ENCODE data around the gene PTGDR2.
A peak's percentile ranks its signal among the peaks of the same experiment; 100 is the strongest.

Gene PTGDR2

DNA sequence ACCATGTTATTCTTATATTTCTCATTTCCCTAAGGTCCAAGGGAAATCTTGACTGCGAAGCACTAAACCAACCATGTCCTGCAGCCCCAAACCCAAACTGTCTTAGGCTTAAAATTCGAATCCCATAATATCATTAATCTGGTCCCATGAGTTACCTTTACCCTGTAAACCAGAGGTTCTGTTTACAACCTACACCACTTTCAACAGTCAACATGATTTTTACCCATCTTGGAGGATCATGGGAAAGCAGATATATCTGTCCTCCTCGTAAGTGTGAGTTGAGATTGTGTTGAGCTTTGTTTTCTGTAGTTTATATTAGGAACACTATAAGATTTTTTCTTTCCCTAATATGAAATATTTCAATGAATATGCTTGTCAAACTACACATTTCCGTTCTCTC, 44.2 kb upstream of the PTGDR2 start:
- peaks cover 24% of the 10 kb centered on the region for H4K20me1 ChIP-seq (ENCODE audit: insufficient read depth, low read length)
- TF ChIP-seq, protein P1, sequence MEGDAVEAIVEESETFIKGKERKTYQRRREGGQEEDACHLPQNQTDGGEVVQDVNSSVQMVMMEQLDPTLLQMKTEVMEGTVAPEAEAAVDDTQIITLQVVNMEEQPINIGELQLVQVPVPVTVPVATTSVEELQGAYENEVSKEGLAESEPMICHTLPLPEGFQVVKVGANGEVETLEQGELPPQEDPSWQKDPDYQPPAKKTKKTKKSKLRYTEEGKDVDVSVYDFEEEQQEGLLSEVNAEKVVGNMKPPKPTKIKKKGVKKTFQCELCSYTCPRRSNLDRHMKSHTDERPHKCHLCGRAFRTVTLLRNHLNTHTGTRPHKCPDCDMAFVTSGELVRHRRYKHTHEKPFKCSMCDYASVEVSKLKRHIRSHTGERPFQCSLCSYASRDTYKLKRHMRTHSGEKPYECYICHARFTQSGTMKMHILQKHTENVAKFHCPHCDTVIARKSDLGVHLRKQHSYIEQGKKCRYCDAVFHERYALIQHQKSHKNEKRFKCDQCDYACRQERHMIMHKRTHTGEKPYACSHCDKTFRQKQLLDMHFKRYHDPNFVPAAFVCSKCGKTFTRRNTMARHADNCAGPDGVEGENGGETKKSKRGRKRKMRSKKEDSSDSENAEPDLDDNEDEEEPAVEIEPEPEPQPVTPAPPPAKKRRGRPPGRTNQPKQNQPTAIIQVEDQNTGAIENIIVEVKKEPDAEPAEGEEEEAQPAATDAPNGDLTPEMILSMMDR (IDR thresholded peaks at IDR 0.05; ENCODE audit: low read depth, low read length): no peak
- TF ChIP-seq EZH2phosphoT487 (IDR thresholded peaks at IDR 0.05; ENCODE audit: low read depth): no peak
- H3K4me2 ChIP-seq (ENCODE audit: low read length): no peak overlapping the region
- peaks cover 37% of the 10 kb centered on the region for H3K79me2 ChIP-seq (ENCODE audit: low read length)
- no peaks in the 10 kb centered on the region for H3K27me3 ChIP-seq (ENCODE audit: low read depth, low read length)
- H3K9ac ChIP-seq (ENCODE audit: low read length): no peak overlapping the region
- no peaks in the 10 kb centered on the region for H3K9me3 ChIP-seq (ENCODE audit: insufficient read depth, low read length)
- peaks cover 6% of the 10 kb centered on the region for H3K4me1 ChIP-seq (ENCODE audit: low read length)
- no peak overlapping the region for H3K4me3 ChIP-seq (ENCODE audit: low read length)
- peaks cover 91% of the 10 kb centered on the region for H3K36me3 ChIP-seq (replicated peaks; ENCODE audit: low read depth, low read length)
- H3K27ac ChIP-seq (ENCODE audit: low read length): no peak overlapping the region
- no peak overlapping the region for H2AFZ ChIP-seq (ENCODE audit: low read depth, low read length)

DNA sequence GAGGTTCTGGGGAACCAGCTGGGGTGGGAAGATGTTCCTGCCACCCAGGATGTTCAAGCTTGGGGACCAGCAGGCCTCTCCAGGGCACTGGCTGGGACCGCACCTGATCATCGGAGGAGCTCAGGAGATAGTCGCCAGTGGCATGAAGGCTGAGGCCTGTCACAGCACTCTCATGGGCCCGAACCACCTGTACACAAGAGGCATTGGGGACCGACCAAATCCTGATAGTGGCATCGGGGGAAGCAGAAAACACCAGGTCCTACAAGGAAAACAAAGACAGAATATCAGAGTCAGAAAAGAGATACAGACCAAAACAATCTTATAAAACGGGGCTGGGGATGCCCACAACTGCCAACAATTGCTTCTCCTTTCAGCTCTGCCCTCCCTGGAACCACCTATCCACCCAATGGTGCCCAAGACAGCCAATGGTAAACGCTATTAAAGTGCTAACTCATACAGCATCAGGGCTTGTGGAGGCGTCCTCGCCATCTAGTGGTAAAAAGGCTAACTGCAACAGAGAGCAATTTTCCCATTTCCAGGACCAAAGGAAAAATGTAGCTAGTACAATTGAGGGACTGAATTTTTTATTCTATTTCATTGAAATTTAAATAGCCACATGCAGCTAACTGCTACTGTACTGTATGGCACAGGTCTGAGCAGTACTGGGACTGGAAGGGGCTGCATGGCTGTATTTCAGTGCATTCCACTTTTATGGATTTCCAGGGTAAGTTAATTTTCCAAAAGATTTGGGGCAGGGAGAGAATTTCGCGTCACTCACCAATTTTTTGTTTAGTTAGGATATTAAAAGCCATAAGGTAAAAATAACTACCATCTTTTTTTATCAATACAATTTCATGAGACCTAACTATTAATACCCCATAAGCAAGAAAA, 43.5 kb upstream of the PTGDR2 start:
- H3K4me3 ChIP-seq (ENCODE audit: low read length): no peak overlapping the region
- no peak overlapping the region for H3K9ac ChIP-seq (ENCODE audit: low read length)
- H3K27me3 ChIP-seq (ENCODE audit: low read depth, low read length): no peaks in the 10 kb centered on the region
- H3K27ac ChIP-seq (ENCODE audit: low read length): no peak overlapping the region
- H3K36me3 ChIP-seq (replicated peaks; ENCODE audit: low read depth, low read length): peaks cover 90% of the 10 kb centered on the region
- peaks cover 17% of the 10 kb centered on the region for H4K20me1 ChIP-seq (ENCODE audit: insufficient read depth, low read length)
- TF ChIP-seq, protein P1 (IDR thresholded peaks at IDR 0.05; ENCODE audit: low read depth, low read length): peak; percentile 99
- TF ChIP-seq EZH2phosphoT487 (IDR thresholded peaks at IDR 0.05; ENCODE audit: low read depth): no peak
- H3K9me3 ChIP-seq (ENCODE audit: insufficient read depth, low read length): no peaks in the 10 kb centered on the region
- no peaks in the 10 kb centered on the region for H3K4me1 ChIP-seq (ENCODE audit: low read length)
- peaks cover 30% of the 10 kb centered on the region for H3K79me2 ChIP-seq (ENCODE audit: low read length)
- no peak overlapping the region for H3K4me2 ChIP-seq (ENCODE audit: low read length)
- no peak overlapping the region for H2AFZ ChIP-seq (ENCODE audit: low read depth, low read length)

DNA sequence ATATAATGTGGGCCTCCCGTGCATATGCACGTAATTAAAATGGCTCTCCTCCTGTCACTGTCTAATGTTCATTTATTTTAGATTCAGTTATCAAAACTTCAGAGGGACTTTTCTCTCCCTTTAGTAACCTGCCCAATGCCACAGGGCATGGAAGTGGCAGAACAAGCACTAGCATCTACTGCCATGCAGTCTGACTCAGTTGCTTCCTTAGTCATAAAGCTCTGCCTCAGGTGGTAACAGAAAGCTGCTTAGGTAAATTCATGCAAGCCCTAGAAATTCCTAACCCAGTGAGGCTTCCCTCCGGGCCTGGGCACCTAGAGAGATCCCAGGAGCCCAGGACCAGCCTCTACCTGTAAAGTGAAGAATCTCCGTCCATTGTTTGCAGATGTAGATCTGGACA, 41.7 kb upstream of the PTGDR2 start:
- H3K4me3 ChIP-seq (ENCODE audit: low read length): no peak overlapping the region
- no peaks in the 10 kb centered on the region for H3K4me1 ChIP-seq (ENCODE audit: low read length)
- H3K9ac ChIP-seq (ENCODE audit: low read length): no peak overlapping the region
- no peak overlapping the region for H3K27ac ChIP-seq (ENCODE audit: low read length)
- H3K79me2 ChIP-seq (ENCODE audit: low read length): peaks cover 12% of the 10 kb centered on the region
- H3K36me3 ChIP-seq (replicated peaks; ENCODE audit: low read depth, low read length): peaks cover 84% of the 10 kb centered on the region
- H3K4me2 ChIP-seq (ENCODE audit: low read length): no peak overlapping the region
- H3K27me3 ChIP-seq (ENCODE audit: low read depth, low read length): no peaks in the 10 kb centered on the region
- no peak for TF ChIP-seq EZH2phosphoT487 (IDR thresholded peaks at IDR 0.05; ENCODE audit: low read depth)
- TF ChIP-seq, protein P1 (IDR thresholded peaks at IDR 0.05; ENCODE audit: low read depth, low read length): no peak
- no peaks in the 10 kb centered on the region for H3K9me3 ChIP-seq (ENCODE audit: insufficient read depth, low read length)
- H2AFZ ChIP-seq (ENCODE audit: low read depth, low read length): no peak overlapping the region
- 0 out of 2 replicates have a peak, but pooled peaks cover under 1% of the 10 kb centered on the region for H4K20me1 ChIP-seq (ENCODE audit: insufficient read depth, low read length)

DNA sequence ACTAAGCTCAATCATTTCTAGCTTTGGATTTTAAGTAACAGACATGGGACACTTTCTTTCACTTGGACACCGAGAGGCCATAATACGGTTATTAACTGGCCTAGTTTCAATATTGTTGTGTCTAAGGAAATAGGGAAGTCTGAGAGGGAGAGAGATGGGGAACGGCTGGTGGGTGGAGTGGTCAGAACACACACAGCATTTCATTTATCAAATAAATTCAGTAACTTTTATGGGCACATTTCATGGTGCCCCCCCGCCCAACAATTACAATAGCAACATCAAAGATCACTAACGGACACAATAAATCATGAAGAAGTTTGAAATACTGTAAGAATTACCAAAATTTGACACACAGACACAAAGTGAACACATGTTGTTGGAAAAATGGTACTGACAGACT, 39.9 kb upstream of the PTGDR2 start:
- Histone ChIP-seq H3K27me3 (ENCODE audit: low read depth, low read length) (no peaks in the 10 kb centered on the region), H3K9me3 (ENCODE audit: insufficient read depth, low read length) (no peaks in the 10 kb centered on the region), H4K20me1 (ENCODE audit: insufficient read depth, low read length) (no peaks in the 10 kb centered on the region), H3K27ac (ENCODE audit: low read length) (no peak overlapping the region), H3K36me3 (replicated peaks; ENCODE audit: low read depth, low read length) (peaks cover 82% of the 10 kb centered on the region), H3K4me2 (ENCODE audit: low read length) (no peak overlapping the region), H2AFZ (ENCODE audit: low read depth, low read length) (no peak overlapping the region), H3K4me3 (ENCODE audit: low read length) (no peak overlapping the region), H3K9ac (ENCODE audit: low read length) (no peak overlapping the region), H3K4me1 (ENCODE audit: low read length) (no peaks in the 10 kb centered on the region), H3K79me2 (ENCODE audit: low read length) (peaks cover 8% of the 10 kb centered on the region; the same call in 1 of the 2 replicates)
- TF ChIP-seq, protein P1 (IDR thresholded peaks at IDR 0.05; ENCODE audit: low read depth, low read length): no peak
- no peak for TF ChIP-seq EZH2phosphoT487 (IDR thresholded peaks at IDR 0.05; ENCODE audit: low read depth)

Measured in OCI-LY3 (cell line).